ENCODE results near the gene FAM120C. TPM values are rescaled to one million over a fixed set of nuclear protein-coding genes. Genes with fewer than 3 reads are reported as not detected.
A peak's percentile ranks its signal among the peaks of the same experiment; 100 is the strongest.

Gene FAM120C
- total RNA-seq, 1 experiment from 2014 or later = 6.1 TPM

DNA sequence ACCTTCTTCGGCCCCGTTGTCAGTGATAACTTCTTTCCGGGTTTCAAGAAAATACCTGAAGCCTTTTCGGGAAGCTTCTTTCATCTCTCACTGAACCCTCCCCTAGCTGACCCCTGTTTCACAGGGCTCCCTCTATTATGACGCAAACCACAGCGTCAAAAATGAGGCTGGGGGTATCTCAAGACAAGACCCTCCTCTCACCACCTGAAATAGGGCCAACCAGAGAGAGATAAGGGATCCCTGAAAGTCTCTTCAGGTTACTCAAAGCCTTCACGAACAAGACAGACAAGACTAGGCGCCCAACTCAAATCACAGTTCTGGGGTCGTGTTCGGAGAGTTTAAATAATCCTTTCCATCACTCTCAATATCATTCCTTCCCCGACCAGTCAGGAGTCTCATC, 140.0 kb downstream of the FAM120C start:
- no peaks in the 10 kb centered on the region for H3K9me2 ChIP-seq (ENCODE audit: insufficient read depth)
- RAD21 ChIA-PET (ENCODE audit: low non-redundant PET in 1 of 2, low total read pairs in 2 of 2, uncharacterized antibody in 2 of 2, unreplicated experiment in 2 of 2) = no interaction called here
- ATAC-seq (no peak), DNase-seq (ENCODE audit: low read depth, low spot score) (no peak)
- H3K4me2 ChIP-seq (ENCODE audit: low read length) = peak overlapping the region; percentile 88
- intact Hi-C loops (cut with micrococcal nuclease) = loop anchor here (5.0 kb wide), 1 partner anchor 139 kb away; the partner anchor contains the start of gene FAM120C
- peak overlapping the region; percentile 80 for H3K9ac ChIP-seq (ENCODE audit: low read length)
- H3K79me2 ChIP-seq (ENCODE audit: insufficient read depth, low read length) = peaks cover 7% of the 10 kb centered on the region
- peak overlapping the region; percentile 92; the same call in 1 of the 2 replicates for H3K27ac ChIP-seq (ENCODE audit: low read depth, low read length)
- TF ChIP-seq, protein P1, sequence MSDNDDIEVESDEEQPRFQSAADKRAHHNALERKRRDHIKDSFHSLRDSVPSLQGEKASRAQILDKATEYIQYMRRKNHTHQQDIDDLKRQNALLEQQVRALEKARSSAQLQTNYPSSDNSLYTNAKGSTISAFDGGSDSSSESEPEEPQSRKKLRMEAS (IDR thresholded peaks at IDR 0.05) = no peak
- TF ChIP-seq, protein P2, sequence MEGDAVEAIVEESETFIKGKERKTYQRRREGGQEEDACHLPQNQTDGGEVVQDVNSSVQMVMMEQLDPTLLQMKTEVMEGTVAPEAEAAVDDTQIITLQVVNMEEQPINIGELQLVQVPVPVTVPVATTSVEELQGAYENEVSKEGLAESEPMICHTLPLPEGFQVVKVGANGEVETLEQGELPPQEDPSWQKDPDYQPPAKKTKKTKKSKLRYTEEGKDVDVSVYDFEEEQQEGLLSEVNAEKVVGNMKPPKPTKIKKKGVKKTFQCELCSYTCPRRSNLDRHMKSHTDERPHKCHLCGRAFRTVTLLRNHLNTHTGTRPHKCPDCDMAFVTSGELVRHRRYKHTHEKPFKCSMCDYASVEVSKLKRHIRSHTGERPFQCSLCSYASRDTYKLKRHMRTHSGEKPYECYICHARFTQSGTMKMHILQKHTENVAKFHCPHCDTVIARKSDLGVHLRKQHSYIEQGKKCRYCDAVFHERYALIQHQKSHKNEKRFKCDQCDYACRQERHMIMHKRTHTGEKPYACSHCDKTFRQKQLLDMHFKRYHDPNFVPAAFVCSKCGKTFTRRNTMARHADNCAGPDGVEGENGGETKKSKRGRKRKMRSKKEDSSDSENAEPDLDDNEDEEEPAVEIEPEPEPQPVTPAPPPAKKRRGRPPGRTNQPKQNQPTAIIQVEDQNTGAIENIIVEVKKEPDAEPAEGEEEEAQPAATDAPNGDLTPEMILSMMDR (IDR thresholded peaks at IDR 0.05 in 2 of 3, conservative IDR thresholded peaks at IDR 0.05 in 1 of 3; ENCODE audit: borderline replicate concordance in 1 of 3, insufficient read depth in 1 of 3, low read depth in 2 of 3, low read length in 2 of 3) = 0 out of 6 replicates have a peak, but pooled peaks of 1 of the 3 experiments have one; percentile 2
- BruUV-seq (replicated peaks) = TSS peak; percentile 61
- peaks cover 8 to 20% of the 10 kb centered on the region in 2 experiments for H3K4me1 ChIP-seq (ENCODE audit: control insufficient read depth in 1 of 2, insufficient read depth in 2 of 2, low read length in 2 of 2)
- H4K20me1 ChIP-seq (ENCODE audit: insufficient read depth) = no peaks in the 10 kb centered on the region
- CTCF ChIA-PET = interaction anchor here (0.6 kb wide), 1 partner anchor 20 kb away, joined by 5 read pairs; no protein-coding TSS in a partner anchor
- peaks cover 0 to 3% of the 10 kb centered on the region in 2 experiments; a peak in 2 of 4 replicates for H3K36me3 ChIP-seq (ENCODE audit: control insufficient read depth in 1 of 2, insufficient read depth in 2 of 2, low read length in 2 of 2)
- peak overlapping the region; percentile 71 to 74 for H3K4me3 ChIP-seq (replicated peaks in 1 of 2; ENCODE audit: low read depth in 1 of 2, low read length in 2 of 2)
- POLR2A ChIA-PET = interaction anchor here (1.2 kb wide), 1 partner anchor 34 kb away, joined by 3 read pairs; no protein-coding TSS in a partner anchor
- H2AFZ ChIP-seq (ENCODE audit: low read depth, low read length, poor library complexity, severe bottlenecking) = no peak overlapping the region
- H3K27me3 ChIP-seq (ENCODE audit: insufficient read depth, low read length) = no peaks in the 10 kb centered on the region
- H3K9me3 ChIP-seq (ENCODE audit: control insufficient read depth in 1 of 2, insufficient read depth in 1 of 2, low read depth in 1 of 2, low read length in 2 of 2) = no peaks in the 10 kb centered on the region

DNA sequence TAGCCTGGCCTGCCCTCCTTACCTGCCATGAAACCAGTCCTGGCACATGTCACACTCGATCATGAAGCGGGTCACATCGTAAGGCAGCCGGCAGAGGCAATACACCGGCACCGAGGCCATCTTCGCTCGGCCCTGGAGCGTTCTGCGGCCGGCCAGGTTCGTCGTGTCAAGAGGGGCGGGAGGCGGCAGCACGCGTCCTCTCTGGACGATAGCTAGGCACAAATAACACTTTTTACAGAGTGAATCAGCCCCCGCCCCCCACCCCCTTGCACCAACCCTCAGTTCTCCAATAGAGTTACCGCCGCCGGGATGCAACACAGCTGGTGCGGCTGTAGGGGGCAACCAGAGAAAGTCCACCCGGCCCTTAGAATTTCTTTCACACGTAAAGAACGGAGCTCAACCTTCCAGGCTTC, 140.4 kb downstream of the FAM120C start:
- H3K9me2 ChIP-seq (ENCODE audit: insufficient read depth) = no peaks in the 10 kb centered on the region
- H4K20me1 ChIP-seq (ENCODE audit: insufficient read depth) = no peaks in the 10 kb centered on the region
- no peak overlapping the region for H2AFZ ChIP-seq (ENCODE audit: low read depth, low read length, poor library complexity, severe bottlenecking)
- intact Hi-C loops (cut with micrococcal nuclease) = loop anchor here (5.0 kb wide), 1 partner anchor 140 kb away; the partner anchor contains the start of gene FAM120C
- ChIA-PET CTCF (interaction anchor here (0.6 kb wide), 1 partner anchor 19 kb away, joined by 5 read pairs; no protein-coding TSS in a partner anchor), RAD21 (ENCODE audit: low non-redundant PET in 1 of 2, low total read pairs in 2 of 2, uncharacterized antibody in 2 of 2, unreplicated experiment in 2 of 2) (no interaction called here), POLR2A (interaction anchor here (1.2 kb wide), 1 partner anchor 35 kb away, joined by 3 read pairs; no protein-coding TSS in a partner anchor)
- TF ChIP-seq EGR1 (IDR thresholded peaks at IDR 0.05; ENCODE audit: low read depth) (no peak), RAD21 (IDR thresholded peaks at IDR 0.05; ENCODE audit: low read depth) (no peak), ZNF274 (IDR thresholded peaks at IDR 0.05; ENCODE audit: low read depth, low read length) (no peak), TCF7L2 (IDR thresholded peaks at IDR 0.05; ENCODE audit: borderline replicate concordance, extremely low read depth, insufficient read depth, insufficient read length) (no peak), ELF1 (IDR thresholded peaks at IDR 0.05; ENCODE audit: borderline replicate concordance, low read depth) (no peak), EZH2 (IDR thresholded peaks at IDR 0.05) (no peak)
- TF ChIP-seq, protein P2 (IDR thresholded peaks at IDR 0.05 in 2 of 3, conservative IDR thresholded peaks at IDR 0.05 in 1 of 3; ENCODE audit: borderline replicate concordance in 1 of 3, insufficient read depth in 1 of 3, low read depth in 2 of 3, low read length in 2 of 3) = peak in 1 of 3 experiments; percentile 17; a peak in 2 of 6 replicates
- no peak overlapping the region for H3K27ac ChIP-seq (ENCODE audit: low read depth, low read length)
- H3K9ac ChIP-seq (ENCODE audit: low read length) = peak overlapping the region; percentile 80; the same call in 1 of the 2 replicates
- no peaks in the 10 kb centered on the region for H3K9me3 ChIP-seq (ENCODE audit: control insufficient read depth in 1 of 2, insufficient read depth in 1 of 2, low read depth in 1 of 2, low read length in 2 of 2)
- 0 out of 2 replicates have a peak, but pooled peaks have one; percentile 19 for ATAC-seq
- H3K4me3 ChIP-seq (replicated peaks in 1 of 2; ENCODE audit: low read depth in 1 of 2, low read length in 2 of 2) = peak overlapping the region; percentile 71 to 74
- peak; percentile 4 for DNase-seq (ENCODE audit: low read depth, low spot score)
- H3K27me3 ChIP-seq (ENCODE audit: insufficient read depth, low read length) = no peaks in the 10 kb centered on the region
- peaks cover 7 to 19% of the 10 kb centered on the region in 2 experiments for H3K4me1 ChIP-seq (ENCODE audit: control insufficient read depth in 1 of 2, insufficient read depth in 2 of 2, low read length in 2 of 2)
- peaks cover 0 to 3% of the 10 kb centered on the region in 2 experiments; a peak in 2 of 4 replicates for H3K36me3 ChIP-seq (ENCODE audit: control insufficient read depth in 1 of 2, insufficient read depth in 2 of 2, low read length in 2 of 2)
- peaks cover 7% of the 10 kb centered on the region for H3K79me2 ChIP-seq (ENCODE audit: insufficient read depth, low read length)
- no TSS peak for BruUV-seq (replicated peaks)
- peak overlapping the region; percentile 88 for H3K4me2 ChIP-seq (ENCODE audit: low read length)
